Measurements from ENCODE around the gene TRIM42. TPM values are rescaled to one million over a fixed set of nuclear protein-coding genes. Genes with fewer than 3 reads are reported as not detected.
A peak's percentile ranks its signal among the peaks of the same experiment; 100 is the strongest.

Gene TRIM42
- total RNA-seq (not detected in 2 replicates), polyA plus RNA-seq (not detected in 2 replicates)

GRCh38 chr3:140677764-140678163 lies at the start of gene TRIM42:
TRIM42 (plus strand) TSS chr3:140678064; CDS start chr3:140678230, 166 bp downstream.
- DNase-seq (ENCODE audit: low read depth in 1 of 2, low spot score in 1 of 2): no peak

GRCh38 chr3:140628606-140629005 lies 49.3 kb upstream of the TRIM42 start:
- H3K27ac ChIP-seq: no peak overlapping the region
- H3K27me3 ChIP-seq: no peaks in the 10 kb centered on the region
- no peak for TF ChIP-seq CTCF (IDR thresholded peaks at IDR 0.05; ENCODE audit: low read depth, low read length)
- no peak for DNase-seq (ENCODE audit: low read depth in 1 of 2, low spot score in 1 of 2)
- peaks cover 6% of the 10 kb centered on the region for H3K4me1 ChIP-seq (ENCODE audit: low read depth)
- no peaks in the 10 kb centered on the region for H3K36me3 ChIP-seq
- no peak overlapping the region for H3K4me3 ChIP-seq
- no peaks in the 10 kb centered on the region for H3K9me3 ChIP-seq (ENCODE audit: low read depth)

More at GRCh38 chr3:140677764-140678163, at the start of gene TRIM42:
- no peaks in the 10 kb centered on the region for H3K36me3 ChIP-seq
- H3K9me3 ChIP-seq (ENCODE audit: low read depth): no peaks in the 10 kb centered on the region
- no peaks in the 10 kb centered on the region for H3K4me1 ChIP-seq (ENCODE audit: low read depth)
- no peak for TF ChIP-seq CTCF (IDR thresholded peaks at IDR 0.05; ENCODE audit: low read depth, low read length)
- H3K27me3 ChIP-seq: no peaks in the 10 kb centered on the region
- no peak within 1 kb of the TSS for H3K4me3 ChIP-seq
- no peak within 1 kb of the TSS for H3K27ac ChIP-seq

GRCh38 chr3:140629357-140630137 lies 48.3 kb upstream of the TRIM42 start:
- Histone ChIP-seq H3K9me3 (ENCODE audit: low read depth) (no peaks in the 10 kb centered on the region), H3K27ac (no peak overlapping the region)

GRCh38 chr3:140630366-140630765 lies 47.5 kb upstream of the TRIM42 start:
- Histone ChIP-seq H3K9me3 (ENCODE audit: low read depth) (no peaks in the 10 kb centered on the region), H3K27ac (no peak overlapping the region), H3K27me3 (no peaks in the 10 kb centered on the region), H3K4me1 (ENCODE audit: low read depth) (peaks cover 6% of the 10 kb centered on the region), H3K36me3 (no peaks in the 10 kb centered on the region), H3K4me3 (no peak overlapping the region)
- peak in 1 of 2 donors; percentile 12 for DNase-seq (ENCODE audit: low read depth in 1 of 2, low spot score in 1 of 2)
- TF ChIP-seq CTCF (IDR thresholded peaks at IDR 0.05; ENCODE audit: low read depth, low read length): no peak

More at GRCh38 chr3:140629357-140630137, 48.3 kb upstream of the TRIM42 start:
- peak in 1 of 2 donors; percentile 81 for DNase-seq (ENCODE audit: low read depth in 1 of 2, low spot score in 1 of 2)
- Histone ChIP-seq H3K27me3 (no peaks in the 10 kb centered on the region), H3K4me1 (ENCODE audit: low read depth) (peaks cover 6% of the 10 kb centered on the region), H3K36me3 (no peaks in the 10 kb centered on the region), H3K4me3 (no peak overlapping the region)
- no peak for TF ChIP-seq CTCF (IDR thresholded peaks at IDR 0.05; ENCODE audit: low read depth, low read length)

GRCh38 chr3:140630866-140631265 lies 47.0 kb upstream of the TRIM42 start:
- no peaks in the 10 kb centered on the region for H3K27me3 ChIP-seq
- no peak overlapping the region for H3K4me3 ChIP-seq
- TF ChIP-seq CTCF (IDR thresholded peaks at IDR 0.05; ENCODE audit: low read depth, low read length): no peak
- no peak overlapping the region for H3K27ac ChIP-seq
- no peak for DNase-seq (ENCODE audit: low read depth in 1 of 2, low spot score in 1 of 2)
- H3K36me3 ChIP-seq: no peaks in the 10 kb centered on the region
- peaks cover 6% of the 10 kb centered on the region for H3K4me1 ChIP-seq (ENCODE audit: low read depth)
- H3K9me3 ChIP-seq (ENCODE audit: low read depth): no peaks in the 10 kb centered on the region

Data from cardiac muscle cell (in vitro differentiated cells and primary cell).